Measurements from ENCODE around the gene CDC45. TPM values are rescaled to one million over a fixed set of nuclear protein-coding genes. Genes with fewer than 3 reads are reported as not detected.

The CDC45 gene, protein sequence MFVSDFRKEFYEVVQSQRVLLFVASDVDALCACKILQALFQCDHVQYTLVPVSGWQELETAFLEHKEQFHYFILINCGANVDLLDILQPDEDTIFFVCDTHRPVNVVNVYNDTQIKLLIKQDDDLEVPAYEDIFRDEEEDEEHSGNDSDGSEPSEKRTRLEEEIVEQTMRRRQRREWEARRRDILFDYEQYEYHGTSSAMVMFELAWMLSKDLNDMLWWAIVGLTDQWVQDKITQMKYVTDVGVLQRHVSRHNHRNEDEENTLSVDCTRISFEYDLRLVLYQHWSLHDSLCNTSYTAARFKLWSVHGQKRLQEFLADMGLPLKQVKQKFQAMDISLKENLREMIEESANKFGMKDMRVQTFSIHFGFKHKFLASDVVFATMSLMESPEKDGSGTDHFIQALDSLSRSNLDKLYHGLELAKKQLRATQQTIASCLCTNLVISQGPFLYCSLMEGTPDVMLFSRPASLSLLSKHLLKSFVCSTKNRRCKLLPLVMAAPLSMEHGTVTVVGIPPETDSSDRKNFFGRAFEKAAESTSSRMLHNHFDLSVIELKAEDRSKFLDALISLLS
- total RNA-seq = 6.1 and 9.4 TPM in 2 replicates

DNA sequence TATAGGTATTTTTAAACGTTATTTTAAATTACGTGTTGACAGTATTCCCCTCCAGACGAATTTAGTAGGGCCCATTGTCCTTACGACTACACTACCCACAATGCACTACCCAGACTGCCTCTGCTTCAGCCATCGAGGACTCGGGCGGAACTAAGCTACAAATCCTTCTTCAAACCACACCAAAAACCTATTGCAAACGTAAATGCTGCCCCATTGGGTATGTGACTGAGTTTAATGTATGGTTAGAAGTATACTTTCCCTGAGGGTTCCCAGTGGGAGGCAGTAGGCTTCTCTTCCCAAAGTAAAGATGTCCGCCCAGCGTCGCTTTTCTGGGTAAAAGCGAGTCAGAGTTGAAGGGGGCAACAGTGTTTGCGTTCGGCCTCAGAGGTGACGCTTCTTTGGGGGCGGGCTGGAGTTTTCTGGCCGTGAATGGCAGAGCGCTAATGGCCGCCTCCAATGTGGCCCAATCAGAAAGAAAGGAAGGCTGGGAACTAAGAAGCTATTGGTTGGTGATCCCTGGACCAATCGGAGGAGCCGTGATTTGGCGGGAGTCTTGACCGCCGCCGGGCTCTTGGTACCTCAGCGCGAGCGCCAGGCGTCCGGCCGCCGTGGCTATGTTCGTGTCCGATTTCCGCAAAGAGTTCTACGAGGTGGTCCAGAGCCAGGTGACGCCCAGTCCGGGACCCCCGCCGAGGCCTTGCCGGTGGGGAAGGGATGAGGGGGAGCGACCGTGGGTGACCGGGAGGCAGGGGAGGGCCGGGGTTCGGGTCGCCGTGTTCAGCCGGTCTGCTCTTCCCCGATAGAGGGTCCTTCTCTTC is at the start of gene CDC45:
TSS of gene CDC45 (plus strand) at position 566 of the 818 bp plus-strand sequence. CDS start at position 615, 49 bp downstream.

DNA sequence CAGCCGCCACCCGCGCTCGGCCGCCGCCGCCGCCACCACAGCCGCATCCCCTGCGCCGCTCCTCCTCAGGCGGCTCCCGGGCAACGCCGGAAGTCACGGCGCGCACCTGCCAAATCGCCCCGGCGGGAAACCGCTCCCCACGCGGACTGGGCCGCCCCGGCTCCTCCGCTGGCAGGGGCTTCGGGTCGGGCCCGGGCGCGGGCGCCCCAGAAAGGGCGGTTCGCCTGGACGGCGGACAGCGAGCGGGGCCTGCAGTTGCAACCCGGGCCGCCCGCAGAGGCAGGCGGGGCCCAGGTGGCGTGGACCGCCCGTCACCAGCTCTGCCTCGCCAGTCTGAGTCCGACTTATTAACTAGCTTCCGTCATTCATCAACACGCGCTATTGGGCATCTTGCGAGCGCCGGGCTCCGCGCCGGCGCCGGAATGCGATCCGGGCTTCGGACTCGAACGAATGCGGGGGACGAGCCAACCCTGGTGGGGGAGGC is 48.0 kb upstream of the CDC45 start, which contains the start of gene HIRA:
TSS of gene HIRA (minus strand) at position 85 of the 484 bp plus-strand sequence. CDS start 257 bp downstream, outside the sequence.

DNA sequence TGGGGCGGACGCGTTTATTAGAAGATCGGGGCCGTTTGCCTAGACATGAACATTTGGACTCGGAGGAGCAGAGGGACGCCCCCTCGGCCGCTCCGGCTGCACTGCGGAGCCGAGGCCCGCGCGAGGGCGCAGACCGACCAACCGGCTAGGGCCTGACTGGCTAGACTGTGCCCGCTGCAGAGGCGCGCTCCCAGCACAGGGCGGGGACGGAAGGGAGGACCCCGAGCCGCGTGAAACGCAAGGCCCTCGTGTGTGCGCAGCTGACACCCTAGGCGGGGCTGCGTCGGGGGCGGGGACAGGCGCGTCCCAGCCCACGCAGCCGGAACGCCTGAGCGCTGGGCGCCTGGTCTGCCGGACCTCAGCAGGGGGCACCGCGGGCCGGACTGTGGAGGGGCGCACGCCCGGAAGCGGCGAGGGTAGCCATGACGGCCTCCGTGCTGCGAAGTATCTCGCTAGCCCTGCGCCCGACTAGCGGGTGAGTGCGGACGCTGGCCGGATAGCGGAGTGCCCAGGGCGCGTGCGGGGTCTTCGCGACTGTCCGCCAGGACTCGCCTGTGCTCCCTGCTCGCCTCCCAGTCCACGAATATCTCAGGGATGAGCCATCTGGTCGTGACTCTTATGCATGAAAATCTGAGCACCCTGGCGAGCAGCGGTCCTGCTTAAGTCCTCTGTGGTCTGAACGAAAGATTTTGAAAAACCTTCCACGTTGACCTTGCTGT is 47.4 kb upstream of the CDC45 start, which contains the start of gene MRPL40:
TSS of gene MRPL40 (plus strand) at position 413 of the 719 bp plus-strand sequence. CDS start at position 423, 10 bp downstream.

DNA sequence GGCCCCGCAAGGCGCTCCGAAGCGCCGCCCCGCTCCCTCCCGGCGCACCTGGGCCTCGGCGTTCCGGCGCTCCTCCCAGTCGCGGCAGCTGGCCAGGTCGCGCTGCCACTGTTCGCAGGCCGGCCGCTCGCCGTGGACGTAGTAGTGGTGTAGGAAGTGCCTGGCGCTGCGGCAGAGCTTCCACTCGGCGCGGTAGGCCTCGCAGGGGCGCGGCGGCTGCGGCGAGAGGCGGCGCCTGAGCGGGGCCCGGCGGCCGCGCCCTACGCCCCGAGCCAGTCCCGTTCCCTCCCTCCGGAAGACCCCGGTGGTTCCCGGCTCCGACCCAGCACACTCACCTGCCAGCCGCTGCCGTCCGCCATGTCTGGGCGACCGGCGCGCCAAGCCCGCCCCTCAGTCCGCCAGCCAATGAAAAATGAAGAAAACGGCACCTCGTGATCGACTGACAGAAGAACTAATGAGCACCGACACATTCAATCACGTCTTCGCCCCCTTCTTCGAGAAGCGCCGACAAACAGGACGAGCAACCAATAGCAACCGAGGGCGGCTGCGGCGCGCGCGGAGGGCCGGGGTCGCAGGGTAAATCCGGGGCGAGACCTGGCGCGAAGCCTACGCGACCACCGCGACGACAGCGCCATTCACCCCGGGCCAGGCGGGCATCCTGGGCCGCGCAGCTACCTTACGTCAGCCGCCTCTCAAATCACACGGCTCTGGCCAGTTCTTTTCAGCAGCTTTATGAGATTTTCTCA is 32.2 kb upstream of the CDC45 start, which contains the start of gene C22orf39:
TSS of gene C22orf39 (minus strand) at position 382 of the 746 bp plus-strand sequence. CDS start at position 359, 23 bp downstream.

DNA sequence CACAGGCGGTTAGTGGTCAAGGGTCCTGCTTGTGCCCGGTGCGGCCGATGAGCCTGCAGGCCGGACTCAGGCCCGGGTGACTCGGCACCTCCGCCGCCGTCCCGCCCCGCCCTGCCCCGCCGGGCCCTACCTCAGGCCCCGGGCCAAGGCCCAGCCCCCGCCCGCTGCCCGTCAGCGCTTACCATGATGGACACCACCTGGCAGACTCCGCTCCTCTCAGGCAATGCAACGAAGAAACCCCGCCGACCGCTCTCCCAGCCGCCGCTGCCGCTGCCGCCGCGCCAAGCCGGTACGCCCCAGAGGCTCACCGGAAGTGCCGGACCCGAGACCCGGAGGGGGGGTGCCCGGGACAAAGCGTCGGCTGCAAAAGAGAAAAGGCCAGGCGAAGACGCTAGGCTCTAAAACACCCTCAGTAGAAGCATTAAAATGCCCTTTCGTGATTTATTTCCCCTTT is 792 bp upstream of the CDC45 start, which contains the start of gene UFD1:
TSS of gene UFD1 (minus strand) at position 293 of the 454 bp plus-strand sequence. CDS start at position 185, 108 bp downstream.

DNA sequence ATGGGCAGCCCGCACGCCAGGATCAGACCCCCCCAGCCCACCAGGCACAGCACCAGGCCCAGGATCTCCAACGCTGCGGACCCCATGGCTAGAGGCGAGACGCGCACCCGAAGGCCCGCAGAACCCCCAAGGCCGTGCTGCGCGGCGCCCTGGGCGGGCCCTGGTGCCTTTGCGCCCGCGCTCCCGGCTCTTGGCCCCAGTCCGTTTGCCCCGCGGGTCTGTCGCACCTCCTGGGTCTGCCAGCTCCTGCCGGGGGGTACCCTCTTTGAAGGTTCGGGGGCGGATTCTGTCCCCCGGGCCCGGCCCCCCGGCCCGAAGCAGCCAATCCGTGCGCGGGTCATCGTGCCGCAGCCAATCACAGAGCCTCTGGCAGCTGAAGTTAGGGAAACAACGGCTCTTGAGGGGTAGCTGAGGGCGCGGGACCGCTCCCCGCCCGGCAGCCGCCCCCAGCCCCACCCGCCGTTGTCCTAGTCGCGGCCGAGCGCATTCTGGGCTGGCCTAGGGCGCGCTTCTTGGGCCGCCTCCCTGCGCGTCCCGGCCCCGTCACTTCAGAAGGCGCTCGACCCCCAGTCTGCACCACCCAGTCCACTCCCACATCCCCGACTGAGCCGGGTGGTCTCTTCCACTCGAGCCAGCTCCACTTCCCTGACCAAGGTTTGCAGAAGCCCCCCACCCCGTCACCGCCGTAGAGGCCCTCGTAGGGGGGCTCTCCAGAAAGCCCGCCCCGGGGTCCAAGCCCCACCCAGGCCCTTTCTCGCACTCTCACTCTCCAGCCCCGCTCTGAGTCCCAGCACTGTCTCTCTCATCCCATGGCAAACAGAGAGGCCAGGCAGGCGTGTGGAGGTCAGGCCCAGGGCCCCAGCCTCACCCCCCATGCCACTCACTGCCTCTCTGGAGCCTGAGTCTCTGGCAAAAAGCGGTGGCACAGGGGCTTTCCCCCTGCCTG is 44.7 kb downstream of the CDC45 start, which contains the start of gene CLDN5:
TSS of gene CLDN5 (minus strand) at position 241 of the 946 bp plus-strand sequence. CDS start at position 86, 155 bp downstream.

Other genes starting within 250 kb of the CDC45 start
- 8.4 and 20.2 TPM in 2 replicates for gene CLTCL1, start 188.2 kb upstream of the CDC45 start, total RNA-seq
- gene HIRA, start 48.2 kb upstream of the CDC45 start, total RNA-seq = 15.0 and 17.8 TPM in 2 replicates
- 24.1 and 27.6 TPM in 2 replicates for gene MRPL40, start 47.4 kb upstream of the CDC45 start, total RNA-seq
- gene C22orf39, start 32.2 kb upstream of the CDC45 start, total RNA-seq = 8.3 and 24.2 TPM in 2 replicates
- 27.8 and 60.3 TPM in 2 replicates for gene UFD1, start 727 bp upstream of the CDC45 start, total RNA-seq
- gene CLDN5, start 44.5 kb downstream of the CDC45 start, total RNA-seq = 5.6 and 40.5 TPM in 2 replicates
- 25.8 and 30.5 TPM in 2 replicates for gene SEPTIN5, start 234.6 kb downstream of the CDC45 start, total RNA-seq
- gene GP1BB, start 243.6 kb downstream of the CDC45 start, total RNA-seq = 10.9 TPM in 1 of 2 replicates, not detected in the other